SKM-1 (cell line): Measurements from ENCODE around the gene KRTAP3-2.

Source experiments
- DNase-seq: peaks from one replicate; lab custom pipeline; 2025; ENCODE audit not compliant: unreplicated experiment; lab: John Stamatoyannopoulos, UW

The KRTAP3-2 gene

DNA sequence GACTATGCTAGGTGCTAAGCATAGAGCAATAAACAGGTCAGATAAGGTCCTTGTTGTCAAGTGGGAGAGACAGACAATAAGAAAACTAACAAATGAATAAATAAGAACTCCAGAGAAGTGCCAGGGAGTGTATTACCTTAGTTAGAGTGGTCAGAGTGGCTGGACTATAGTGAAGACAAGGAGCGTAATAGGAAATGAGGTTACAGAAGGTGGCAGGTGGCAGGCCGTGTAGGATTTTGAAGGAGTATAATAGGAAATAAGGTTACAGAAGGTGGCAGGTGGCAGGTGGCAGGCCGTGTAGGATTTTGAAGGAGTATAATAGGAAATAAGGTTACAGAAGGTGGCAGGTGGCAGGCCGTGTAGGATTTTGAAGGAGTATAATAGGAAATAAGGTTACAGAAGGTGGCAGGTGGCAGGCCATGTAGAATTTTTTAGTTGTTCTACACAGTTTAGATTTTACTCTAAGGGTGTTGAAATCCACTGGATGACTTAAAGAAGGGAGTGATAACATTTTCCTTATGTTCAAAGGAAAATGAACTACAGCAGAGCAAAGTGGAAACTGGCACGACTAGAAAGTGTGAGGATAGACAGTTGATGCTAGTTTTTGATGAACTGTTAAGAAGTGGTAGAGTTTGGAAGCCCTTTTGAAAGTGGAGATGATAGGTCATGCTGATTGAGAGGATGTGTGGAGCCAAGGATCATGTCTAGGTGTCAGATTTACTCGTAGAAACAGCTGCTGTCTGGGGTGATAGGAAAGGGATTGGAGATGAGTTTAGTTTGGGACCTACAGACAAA is 12.8 kb upstream of the KRTAP3-2 start:
- DNase-seq: no peak

- no peak for DNase-seq
Observed at GRCh38 chr17:41010441-41010840, 10.7 kb upstream of the KRTAP3-2 start.

DNA sequence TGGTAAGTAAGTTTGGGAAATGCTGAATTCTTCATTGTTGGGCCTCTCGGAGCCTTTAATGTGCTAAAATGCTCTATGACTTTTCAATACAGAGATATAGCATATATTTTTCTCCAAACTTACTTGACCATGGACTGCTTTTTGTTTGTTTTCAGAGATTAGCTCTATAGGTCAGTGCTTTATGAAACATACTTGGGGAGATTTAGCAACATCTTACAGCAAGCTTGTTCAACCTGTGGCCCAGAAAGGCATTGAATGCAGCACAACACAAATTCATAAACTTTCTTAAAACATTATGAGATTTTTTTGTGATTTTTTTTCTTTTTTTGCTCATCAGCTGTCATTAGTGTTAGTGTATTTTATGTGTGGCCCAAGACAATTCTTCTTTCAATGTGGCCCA is 10.2 kb upstream of the KRTAP3-2 start:
- no peak for DNase-seq

- no peak for DNase-seq
Observed at GRCh38 chr17:41009301-41009760, 9.6 kb upstream of the KRTAP3-2 start.

DNA sequence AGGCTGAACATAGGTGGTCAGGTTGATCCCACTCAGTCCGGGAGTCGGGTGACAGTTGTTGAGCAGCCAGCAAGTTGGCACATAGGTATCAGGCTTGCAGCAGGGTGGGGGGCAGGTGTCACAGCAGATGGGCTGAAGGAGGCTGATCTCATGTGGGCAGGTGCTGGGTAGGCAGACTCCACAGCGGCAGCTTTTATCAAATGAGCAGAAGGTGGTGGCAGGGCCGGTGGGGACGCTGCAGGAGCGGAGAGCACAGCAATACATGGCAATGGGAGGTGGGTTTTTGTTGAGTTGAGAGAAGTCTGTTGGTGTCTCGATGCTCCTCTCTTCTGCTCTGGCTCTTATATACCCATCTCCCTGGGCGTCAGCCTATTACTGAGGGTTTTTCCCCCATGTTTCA is 9.1 kb upstream of the KRTAP3-2 start, which contains the start of gene KRTAP3-1:
Gene KRTAP3-1 (minus strand): TSS at position 318 of the 400 bp plus-strand sequence. CDS start 54 bp downstream, at position 264.
- no peak for DNase-seq

DNA sequence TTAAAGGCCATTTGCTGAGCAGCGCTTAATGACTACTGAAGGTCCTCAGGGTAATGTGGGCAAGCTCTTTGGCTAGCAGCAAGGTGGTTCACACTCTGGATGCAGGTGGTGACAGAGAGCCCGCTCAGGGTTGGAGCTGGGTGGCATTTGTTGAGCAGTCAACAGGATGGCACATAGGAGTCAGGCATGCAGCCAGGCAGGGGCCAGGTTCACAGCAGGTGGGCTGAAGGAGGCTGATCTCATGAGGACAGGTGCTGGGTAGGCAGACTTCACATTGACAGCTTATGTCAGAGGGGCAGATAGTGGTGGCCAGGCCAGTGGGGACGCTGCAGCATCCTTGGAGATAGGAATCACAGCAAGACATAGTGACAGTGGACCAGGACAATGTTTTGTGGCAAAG is 4.7 kb upstream of the KRTAP3-2 start:
- DNase-seq: no peak

GRCh38 chr17:41003926-41004325 is 4.2 kb upstream of the KRTAP3-2 start:
- no peak for DNase-seq

DNA sequence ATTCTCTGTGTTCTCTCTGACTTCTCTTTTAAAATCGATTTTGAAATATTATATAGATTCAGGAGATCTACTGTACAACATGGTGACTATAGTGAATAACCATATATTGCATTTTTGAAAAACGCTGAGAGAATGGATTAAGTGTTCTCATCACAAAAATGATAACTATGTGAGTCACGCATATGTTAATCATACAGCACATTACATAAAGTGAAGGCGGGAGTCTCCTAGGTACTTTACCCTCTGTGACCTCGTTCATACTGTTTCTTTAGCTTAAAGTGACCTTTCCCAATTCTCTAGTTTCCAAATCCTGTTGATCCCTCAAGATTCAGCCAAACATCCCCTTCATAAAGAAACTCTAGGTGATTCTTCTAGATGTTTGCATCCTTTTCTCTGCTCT is 3.1 kb upstream of the KRTAP3-2 start:
- DNase-seq: no peak

- no peak for DNase-seq
Observed at GRCh38 chr17:41001795-41002194, 2.1 kb upstream of the KRTAP3-2 start.

GRCh38 chr17:40997361-40997760 is 2.3 kb downstream of the KRTAP3-2 start:
- DNase-seq: no peak

DNA sequence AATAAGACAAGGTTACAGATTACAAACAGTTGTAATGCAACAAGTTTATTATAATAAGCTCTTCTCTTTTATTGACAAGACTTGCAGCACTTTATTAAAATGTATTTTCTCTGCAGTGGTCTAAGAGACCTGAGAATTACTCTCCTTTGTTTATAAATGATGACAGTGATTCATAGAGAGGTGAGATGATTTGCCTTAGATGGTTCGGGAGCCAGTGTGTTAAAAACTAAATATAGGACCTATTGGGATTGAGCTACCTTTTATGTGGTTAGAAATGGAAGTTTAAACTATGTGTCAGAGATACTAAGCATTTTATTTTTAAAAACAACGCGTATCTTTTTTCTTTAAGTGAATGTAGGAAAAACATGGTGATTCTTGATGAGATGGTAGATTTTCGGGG is 2.9 kb downstream of the KRTAP3-2 start:
- no peak for DNase-seq

DNA sequence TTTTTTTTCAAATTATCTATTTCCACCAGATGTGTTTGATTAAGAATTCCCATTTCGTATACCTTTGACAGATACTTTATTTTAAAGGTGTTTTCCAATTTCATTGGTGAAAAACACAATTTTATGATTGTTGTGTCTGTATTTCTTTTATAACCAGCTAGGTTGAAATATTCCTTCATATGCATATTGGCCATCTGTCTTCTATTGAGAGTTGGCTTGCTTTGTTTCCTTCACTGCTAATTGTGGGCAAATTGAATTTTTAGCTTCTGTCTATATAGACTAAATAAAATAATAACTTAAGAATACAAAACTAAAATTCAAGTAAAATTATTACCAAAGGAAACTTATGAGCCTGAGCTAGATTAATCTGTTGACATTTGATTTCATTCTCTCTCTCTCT is 4.6 kb downstream of the KRTAP3-2 start:
- no peak for DNase-seq

DNA sequence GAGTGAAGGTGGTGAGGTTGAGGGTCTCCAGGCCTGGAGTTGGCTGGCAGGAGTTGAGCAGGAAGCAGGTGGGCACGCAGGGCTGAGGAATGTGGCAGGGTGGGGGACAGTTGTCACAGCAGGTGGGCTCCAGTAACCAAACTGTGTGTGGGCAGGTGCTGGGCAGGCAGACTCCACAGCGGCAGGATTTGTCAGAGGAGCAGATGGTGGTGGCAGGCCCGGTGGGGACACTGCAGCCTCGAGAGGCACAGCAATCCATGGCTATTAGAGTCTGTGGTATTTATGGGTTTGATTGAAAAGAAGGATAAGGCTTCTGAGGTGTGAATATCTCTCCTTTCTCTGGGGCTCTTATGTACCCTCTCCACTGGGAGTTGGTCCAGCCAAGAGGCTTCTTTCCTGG is 5.9 kb downstream of the KRTAP3-2 start, which contains the start of gene KRTAP3-3:
Gene KRTAP3-3 (minus strand): TSS at position 326 of the 400 bp plus-strand sequence. CDS start 67 bp downstream, at position 259.
- no peak for DNase-seq

DNA sequence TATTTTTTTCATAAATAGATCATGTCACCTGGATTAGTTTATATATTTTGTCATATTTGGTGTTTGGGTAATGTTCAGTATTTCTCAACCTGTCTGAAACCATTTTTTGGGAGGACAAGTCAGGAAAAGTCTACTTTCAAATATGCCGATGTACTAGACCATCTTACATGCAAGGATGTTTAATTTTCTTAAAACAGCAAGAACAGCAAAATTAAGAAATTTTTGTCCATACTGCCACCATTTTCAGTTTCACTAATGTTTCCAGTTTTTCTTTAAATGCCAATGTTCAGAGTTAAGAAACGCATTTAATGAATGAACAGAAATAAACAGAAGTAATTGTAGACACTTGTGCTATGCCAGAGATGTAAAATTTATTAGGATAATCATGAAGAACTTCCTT is 6.6 kb downstream of the KRTAP3-2 start:
- DNase-seq: no peak

- DNase-seq: no peak
Observed at GRCh38 chr17:40992666-40993065, 7.0 kb downstream of the KRTAP3-2 start.

DNA sequence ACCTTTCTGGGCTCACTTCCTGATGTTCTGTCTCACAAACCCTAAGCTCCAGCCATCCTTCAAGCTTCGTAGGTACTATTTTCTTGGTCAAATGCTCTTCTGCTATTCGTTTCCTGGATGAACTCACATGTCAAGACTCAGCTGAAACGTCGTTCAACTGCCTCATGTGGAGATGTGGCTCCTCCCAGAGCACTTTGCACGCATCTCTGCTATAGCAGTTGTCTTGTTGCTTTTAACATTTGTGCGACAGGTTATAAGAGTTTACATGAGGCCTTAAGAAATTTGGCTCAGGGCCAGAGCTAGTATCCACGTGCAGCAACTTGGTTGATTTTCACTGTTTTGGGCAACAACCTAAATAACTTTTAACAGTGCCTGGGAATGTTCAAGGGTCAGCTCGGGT is 12.8 kb downstream of the KRTAP3-2 start:
- DNase-seq: no peak

DNA sequence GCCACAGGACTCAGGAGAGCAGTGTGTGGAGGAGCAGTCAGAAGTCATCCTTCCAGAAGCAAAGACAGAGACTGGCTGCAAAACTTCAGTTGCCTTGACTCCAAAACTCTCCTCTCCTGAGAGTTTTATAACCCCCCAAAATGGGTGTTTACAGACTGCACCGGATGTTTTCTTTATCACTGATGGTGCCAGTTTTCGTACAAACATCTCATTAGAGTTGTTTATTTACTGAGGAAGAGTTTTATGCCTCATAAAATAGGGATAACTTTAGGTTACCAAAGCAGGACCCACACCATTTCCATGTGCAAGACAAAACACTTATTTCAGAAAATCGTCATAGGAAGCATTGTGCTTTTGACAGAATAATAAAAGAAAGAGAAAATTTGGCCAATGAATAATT is 15.5 kb downstream of the KRTAP3-2 start, which contains the start of gene KRT40:
Gene KRT40 (minus strand): TSS at position 101 of the 400 bp plus-strand sequence. CDS start 53 bp downstream, at position 48.
- no peak for DNase-seq

GRCh38 chr17:40981115-40981514 is 18.6 kb downstream of the KRTAP3-2 start:
- DNase-seq: no peak

GRCh38 chr17:40980596-40980995 is 19.1 kb downstream of the KRTAP3-2 start:
- no peak for DNase-seq

DNA sequence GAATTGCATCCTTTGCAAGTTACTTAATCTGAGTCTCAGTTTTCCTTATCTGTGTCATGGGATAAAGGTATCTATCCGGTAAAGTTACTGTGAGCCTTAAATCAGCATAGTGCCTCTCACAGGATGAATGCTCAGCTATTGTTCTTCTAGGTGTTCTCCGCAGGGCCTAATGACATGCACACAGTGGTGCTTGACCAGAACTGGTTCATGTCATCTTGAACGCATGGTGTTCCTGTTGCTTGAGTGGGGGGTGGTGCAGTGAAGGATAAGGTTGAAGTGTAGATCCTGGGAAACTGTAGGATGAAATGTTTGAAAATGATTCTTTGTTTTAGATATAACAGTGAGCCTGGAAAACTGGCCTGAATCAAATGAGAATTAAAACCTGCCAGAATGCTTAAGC is 19.6 kb downstream of the KRTAP3-2 start:
- no peak for DNase-seq

- DNase-seq: no peak
Observed at GRCh38 chr17:40978575-40979151, 21.0 kb downstream of the KRTAP3-2 start.

DNA sequence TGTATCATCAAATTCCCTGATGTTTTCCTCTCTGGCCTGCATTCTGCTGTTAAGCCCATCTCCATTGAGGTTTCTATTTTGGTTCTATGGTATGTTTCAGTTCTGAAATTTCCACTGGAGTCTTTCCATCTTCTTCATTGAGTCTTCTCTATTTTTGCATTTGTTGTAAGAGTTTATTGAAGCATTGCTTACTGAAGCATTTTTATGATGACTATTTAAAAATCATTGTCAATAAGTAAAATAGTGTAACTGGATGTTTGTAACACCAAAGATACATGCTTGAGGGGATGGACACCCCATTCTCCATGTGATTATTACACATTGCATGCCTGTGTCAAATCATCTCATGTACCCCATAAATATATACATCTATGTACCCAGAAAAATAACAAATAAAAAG is 24.2 kb downstream of the KRTAP3-2 start:
- DNase-seq: no peak
